Breast epithelium (tissue), 4 donors: Measurements from ENCODE around the gene KLC1. TPM values are rescaled to one million over a fixed set of nuclear protein-coding genes. Genes with fewer than 3 reads are reported as not detected.

ENCODE experiments used
- DNase-seq, 2 donors: peaks; one replicate each; pipeline ENCODE4 v3.0.0-alpha.2; 2019; ENCODE audit warnings: low spot score in 2 of 2
- H3K27ac ChIP-seq, 2 donors: fragments of 200-600 bp; sonication (generic) in 1 of 2; one replicate each; pipeline ENCODE4 v1.5.1; 2016 to 2019; ENCODE audit warnings: mild to moderate bottlenecking in 1 of 2
- H3K27me3 ChIP-seq, 2 donors: fragments of 200-600 bp; sonication (generic) in 1 of 2; one replicate each; pipeline versions ENCODE4 v1.5.1 to v1.6.0; 2017 to 2019; ENCODE audit warnings: control low read depth in 1 of 2, mild to moderate bottlenecking in 1 of 2
- H3K36me3 ChIP-seq: fragments of 200-600 bp; one replicate; pipeline ENCODE4 v1.5.1; 2019
- H3K4me1 ChIP-seq, 2 donors: fragments of 200-600 bp; sonication (generic); one replicate each; pipeline ENCODE4 v1.5.1; 2016 to 2019; ENCODE audit warnings: control low read depth in 1 of 2
- H3K4me3 ChIP-seq, 3 donors: fragments of 200-600 bp; sonication (generic); 1 replicate in 2 of 3; 2 replicates in 1 of 3; pipeline ENCODE4 v1.5.1; 2016 to 2019; ENCODE audit warnings: mild to moderate bottlenecking in 3 of 3, moderate library complexity in 2 of 3
- H3K9me3 ChIP-seq, 2 donors: fragments of 200-600 bp; sonication (generic) in 1 of 2; one replicate each; pipeline ENCODE4 v1.5.1; 2016 to 2019; ENCODE audit warnings: control low read depth in 1 of 2
- POLR2A ChIP-seq: fragments of 450-650 bp; IDR thresholded peaks from one replicate; pipeline ENCODE4 v1.6.1; 2016; ENCODE audit warnings: antibody characterized with exemption, mild to moderate bottlenecking, moderate library complexity
- POLR2AphosphoS5 ChIP-seq, 3 donors: sonication (generic); formaldehyde crosslinking; IDR thresholded peaks; one replicate each; pipeline ENCODE4 v1.6.1; 2017; ENCODE audit warnings: antibody characterized with exemption in 3 of 3
- intact Hi-C: fragments of 100-400 bp; cut with DNase I; formaldehyde crosslinking; loops from one replicate; pipeline ENCODE4 v1.15.1; 2023; ENCODE audit warnings: low total_unique reads
- total RNA-seq, 3 donors: library from RNA; depleted of rRNA; stranded (reverse); fragments of >200 nt; gene quantifications; one replicate each; pipeline ENCODE4 v1.1.0, GENCODE V29; 2016
- TF ChIP-seq, protein P1 (sequence below), 3 donors: fragments of 450-650 bp; IDR thresholded peaks; one replicate each; pipeline ENCODE4 v1.5.1; 2016 to 2017; ENCODE audit warnings: antibody characterized with exemption in 3 of 3, mild to moderate bottlenecking in 3 of 3, moderate library complexity in 3 of 3

Gene KLC1
- total RNA-seq, 3 donors from 2014 or later, result 222 to 275 (median 253) TPM

DNA sequence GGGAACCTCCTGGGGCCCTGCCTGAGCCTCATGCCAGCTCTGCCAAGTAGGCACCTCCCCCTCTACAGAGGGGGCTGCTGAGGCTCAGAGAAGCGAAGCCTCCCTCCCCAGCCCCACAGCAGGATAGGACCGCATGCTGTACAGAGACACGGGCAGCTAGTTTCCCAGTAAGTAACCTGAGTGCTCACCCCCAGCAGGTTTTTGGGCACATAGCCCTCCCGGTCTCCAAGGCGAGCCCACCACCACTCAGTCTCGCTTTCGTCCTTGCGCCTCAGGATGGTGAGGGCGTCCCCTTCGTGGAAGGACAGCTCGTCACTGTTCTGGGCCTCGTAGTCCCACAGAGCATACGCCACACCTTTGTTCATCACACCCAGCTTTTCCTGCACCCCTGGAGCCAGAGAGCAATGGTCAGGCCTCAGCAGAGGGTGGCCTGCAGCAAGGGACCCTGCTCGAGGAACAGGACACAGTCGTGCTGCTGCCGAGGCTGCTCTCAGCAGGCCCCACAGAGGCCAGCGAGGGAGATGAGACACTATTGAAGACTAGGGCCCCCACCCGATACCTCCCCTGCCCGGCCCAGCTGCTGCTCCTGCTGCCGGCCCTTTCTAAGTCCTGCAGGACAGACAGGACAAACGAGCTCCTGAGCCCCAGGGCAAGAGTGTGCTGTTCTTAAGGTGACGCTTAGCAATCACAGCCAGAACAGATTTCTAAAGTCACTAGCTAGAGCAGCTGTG lies 107.0 kb downstream of the KLC1 start:
- intact Hi-C loops, result no loop called here
- Histone ChIP-seq H3K27me3 (no peaks in the 10 kb centered on the region), H3K27ac (peak overlapping the region; percentile 92 to 96), H3K4me1 (peaks cover 16 to 25% of the 10 kb centered on the region in 2 donors), H3K9me3 (no peaks in the 10 kb centered on the region), H3K4me3 (peak overlapping the region in 1 of 3 donors; percentile 9), H3K36me3 (no peaks in the 10 kb centered on the region)
- DNase-seq, result peak; percentile 79 to 84
- TF ChIP-seq, protein P1, sequence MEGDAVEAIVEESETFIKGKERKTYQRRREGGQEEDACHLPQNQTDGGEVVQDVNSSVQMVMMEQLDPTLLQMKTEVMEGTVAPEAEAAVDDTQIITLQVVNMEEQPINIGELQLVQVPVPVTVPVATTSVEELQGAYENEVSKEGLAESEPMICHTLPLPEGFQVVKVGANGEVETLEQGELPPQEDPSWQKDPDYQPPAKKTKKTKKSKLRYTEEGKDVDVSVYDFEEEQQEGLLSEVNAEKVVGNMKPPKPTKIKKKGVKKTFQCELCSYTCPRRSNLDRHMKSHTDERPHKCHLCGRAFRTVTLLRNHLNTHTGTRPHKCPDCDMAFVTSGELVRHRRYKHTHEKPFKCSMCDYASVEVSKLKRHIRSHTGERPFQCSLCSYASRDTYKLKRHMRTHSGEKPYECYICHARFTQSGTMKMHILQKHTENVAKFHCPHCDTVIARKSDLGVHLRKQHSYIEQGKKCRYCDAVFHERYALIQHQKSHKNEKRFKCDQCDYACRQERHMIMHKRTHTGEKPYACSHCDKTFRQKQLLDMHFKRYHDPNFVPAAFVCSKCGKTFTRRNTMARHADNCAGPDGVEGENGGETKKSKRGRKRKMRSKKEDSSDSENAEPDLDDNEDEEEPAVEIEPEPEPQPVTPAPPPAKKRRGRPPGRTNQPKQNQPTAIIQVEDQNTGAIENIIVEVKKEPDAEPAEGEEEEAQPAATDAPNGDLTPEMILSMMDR (IDR thresholded peaks at IDR 0.05), result no peak
- peak in 1 of 3 donors; percentile 63 for TF ChIP-seq POLR2AphosphoS5 (IDR thresholded peaks at IDR 0.05)

DNA sequence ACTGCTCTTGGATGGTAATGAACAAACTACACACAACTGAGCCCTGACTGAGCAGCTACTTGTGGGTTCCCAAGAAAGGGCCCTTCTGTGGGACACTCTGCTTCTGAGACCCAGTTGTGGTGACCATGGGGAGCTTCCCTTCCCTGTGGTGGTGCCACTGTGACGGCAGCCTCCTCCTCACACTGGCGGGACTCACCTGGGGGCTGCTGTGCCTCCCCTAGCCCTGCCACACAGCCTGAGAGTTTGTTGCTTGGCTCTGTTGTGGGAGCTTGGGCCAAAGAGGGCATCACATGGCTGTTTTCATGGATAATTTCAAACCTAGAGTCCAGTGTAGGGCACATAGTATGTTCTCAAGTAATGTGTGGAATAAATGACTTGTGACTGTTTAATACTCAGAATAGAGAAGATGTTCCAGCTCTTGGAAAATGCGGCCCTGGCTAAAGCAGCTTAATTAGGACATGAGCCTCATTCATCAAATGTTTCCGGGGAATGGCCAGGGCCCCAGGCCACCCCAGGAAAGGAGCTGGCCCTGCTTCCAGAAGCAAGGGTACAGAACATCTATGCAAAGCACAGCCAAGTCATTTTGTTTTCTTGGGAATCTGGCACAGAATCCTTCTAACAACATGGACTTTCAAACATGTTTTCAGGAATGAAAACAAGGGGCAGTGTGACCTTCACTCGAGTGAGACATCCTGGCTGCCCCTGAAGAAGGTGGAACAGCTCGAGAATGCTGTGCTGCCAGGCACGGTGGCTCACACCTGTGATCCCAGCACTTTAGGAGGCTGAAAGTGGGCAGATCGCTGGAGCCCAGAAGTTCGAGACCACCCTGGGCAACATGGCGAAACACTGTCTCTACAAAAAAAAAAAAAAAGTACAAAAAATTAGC lies 107.8 kb downstream of the KLC1 start:
- no peaks in the 10 kb centered on the region for H3K36me3 ChIP-seq
- DNase-seq, result peak in 1 of 2 donors; percentile 86
- no peaks in the 10 kb centered on the region for H3K9me3 ChIP-seq
- peak overlapping the region in 1 of 3 donors; percentile 9 for H3K4me3 ChIP-seq
- peaks cover 16 to 25% of the 10 kb centered on the region in 2 donors for H3K4me1 ChIP-seq
- peak overlapping the region; percentile 92 to 96 for H3K27ac ChIP-seq
- no peaks in the 10 kb centered on the region for H3K27me3 ChIP-seq
- intact Hi-C loops, result no loop called here
- peak in 2 of 3 donors; percentile 23 to 40 for TF ChIP-seq POLR2AphosphoS5 (IDR thresholded peaks at IDR 0.05)
- TF ChIP-seq, protein P1 (IDR thresholded peaks at IDR 0.05), result no peak

DNA sequence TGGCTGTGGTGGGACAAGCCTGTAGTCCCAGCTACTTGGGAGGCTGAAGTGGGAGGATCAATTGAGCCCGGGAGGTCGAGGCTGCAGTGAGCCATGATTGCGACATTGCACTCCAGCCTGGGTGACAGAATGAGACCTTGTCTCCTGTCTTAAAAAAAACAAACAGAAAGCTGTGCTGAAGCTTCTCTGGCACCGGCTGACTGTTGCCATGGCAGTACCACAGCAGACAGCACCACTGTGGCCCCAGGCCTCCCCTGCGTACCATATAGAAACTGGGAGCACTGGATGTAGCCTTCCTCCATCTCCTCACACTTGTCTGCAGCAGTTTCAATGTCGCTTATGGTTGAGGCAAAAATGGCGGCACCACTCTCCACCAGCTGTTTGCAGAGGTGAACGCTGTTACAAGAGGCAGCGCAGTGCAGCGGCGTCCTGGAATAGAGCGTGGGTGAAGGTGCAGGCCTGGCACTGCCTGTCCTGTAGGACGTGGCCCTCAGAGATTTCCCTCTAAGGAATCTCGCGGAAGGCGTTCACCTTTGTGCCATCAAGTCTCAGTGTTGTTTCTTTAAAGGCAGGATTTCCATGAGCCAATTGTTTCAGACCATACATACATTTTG lies 108.5 kb downstream of the KLC1 start:
- TF ChIP-seq POLR2AphosphoS5 (IDR thresholded peaks at IDR 0.05) (no peak), POLR2A (no peak)
- TF ChIP-seq, protein P1 (IDR thresholded peaks at IDR 0.05), result no peak
- Histone ChIP-seq H3K9me3 (no peaks in the 10 kb centered on the region), H3K27ac (peak overlapping the region; percentile 92 to 96), H3K4me3 (no peak overlapping the region), H3K4me1 (peaks cover 16 to 25% of the 10 kb centered on the region in 2 donors), H3K36me3 (no peaks in the 10 kb centered on the region), H3K27me3 (no peaks in the 10 kb centered on the region)
- peak; percentile 55 to 73 for DNase-seq
- intact Hi-C loops, result no loop called here

DNA sequence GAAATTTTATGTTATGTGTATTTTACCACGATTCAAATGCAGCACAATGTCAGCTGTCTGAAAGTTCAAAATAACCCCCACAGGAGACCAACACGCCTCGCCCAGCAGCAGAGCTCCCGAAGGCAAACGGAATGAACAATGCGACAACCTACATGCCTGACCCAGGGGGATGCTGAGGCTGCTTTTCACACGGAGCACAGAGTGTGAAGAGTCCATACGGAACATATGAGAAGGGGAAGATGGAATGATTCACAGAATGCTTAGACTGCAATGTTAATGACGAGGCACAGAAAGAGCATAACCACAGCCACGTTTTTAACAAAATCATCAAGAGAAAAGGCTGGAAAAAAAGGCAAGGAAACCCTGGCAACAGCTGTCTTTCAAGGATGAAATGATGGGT lies 109.2 kb downstream of the KLC1 start:
- TF ChIP-seq POLR2AphosphoS5 (IDR thresholded peaks at IDR 0.05), result no peak
- no peak for TF ChIP-seq POLR2A
- TF ChIP-seq, protein P1 (IDR thresholded peaks at IDR 0.05), result no peak
- no peak for DNase-seq
- Histone ChIP-seq H3K4me3 (no peak overlapping the region), H3K4me1 (peaks cover 16 to 25% of the 10 kb centered on the region in 2 donors), H3K27ac (peak overlapping the region in 1 of 2 donors; percentile 92), H3K27me3 (no peaks in the 10 kb centered on the region), H3K9me3 (no peaks in the 10 kb centered on the region), H3K36me3 (no peaks in the 10 kb centered on the region)
- intact Hi-C loops, result no loop called here
